ENCODE measurements around the gene SPRYD4.
A peak's percentile ranks its signal among the peaks of the same experiment; 100 is the strongest.
"Not testable (repeated sequence)": the region's sequence is repeated elsewhere in the genome, so short reads cannot be mapped to it uniquely, and the experiment has no call there.

Gene SPRYD4

DNA sequence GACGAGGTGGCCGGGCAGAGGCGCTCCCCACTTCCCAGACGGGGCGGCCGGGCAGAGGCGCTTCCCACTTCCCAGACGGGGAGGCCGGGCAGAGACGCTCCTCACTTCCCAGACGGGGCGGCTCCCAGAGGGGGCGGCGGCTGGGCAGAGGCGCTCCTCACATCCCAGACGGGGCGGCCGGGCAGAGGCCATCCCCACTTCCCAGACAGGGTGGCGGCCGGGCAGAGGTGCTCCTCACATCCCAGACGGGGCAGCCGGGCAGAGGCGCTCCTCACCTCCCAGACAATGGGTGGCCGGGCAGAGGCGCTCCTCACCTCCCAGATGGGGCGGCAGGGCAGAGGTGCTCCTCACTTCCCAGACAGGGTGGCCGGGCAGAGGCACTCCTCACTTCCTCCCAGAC, 26.1 kb downstream of the SPRYD4 start:
- H3K36me3 ChIP-seq (ENCODE audit: insufficient read depth, low read length); H3K27ac ChIP-seq (ENCODE audit: low read depth, low read length); H3K4me1 ChIP-seq (ENCODE audit: insufficient read depth, low read length); H3K9ac ChIP-seq (ENCODE audit: low read depth, low read length); H3K4me3 ChIP-seq (ENCODE audit: low read length): not testable (repeated sequence)
- 94% methylated on average over 27 of the region's 27 CpGs for WGBS
- H3K9me3 ChIP-seq (ENCODE audit: insufficient read depth, low read depth, low read length) = peaks cover 11% of the 10 kb centered on the region; the same call in 1 of the 2 replicates
- H3K27me3 ChIP-seq (ENCODE audit: insufficient read depth, low read length) = peaks cover 29% of the 10 kb centered on the region

DNA sequence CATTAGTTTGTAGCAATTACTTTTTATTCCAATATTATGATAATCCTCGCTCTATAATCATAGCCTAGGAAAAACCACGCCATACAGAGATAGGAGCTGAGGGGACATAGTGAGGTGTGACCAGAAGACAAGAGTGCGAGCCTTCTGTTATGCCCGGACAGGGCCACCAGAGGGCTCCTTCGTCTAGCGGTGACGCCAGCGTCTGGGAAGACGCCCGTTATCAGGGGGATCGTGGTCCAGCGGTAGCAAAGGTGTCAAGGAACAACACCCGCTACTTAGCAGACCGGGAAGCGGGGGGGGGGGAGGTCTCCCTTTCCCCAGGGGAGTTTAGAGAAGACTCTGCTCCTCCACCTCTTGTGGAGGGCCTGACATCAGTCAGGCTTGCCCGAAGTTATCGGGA, 28.3 kb downstream of the SPRYD4 start:
- H3K27me3 ChIP-seq (ENCODE audit: insufficient read depth, low read length) = peaks cover 11% of the 10 kb centered on the region
- not testable (repeated sequence) for H3K4me1 ChIP-seq (ENCODE audit: insufficient read depth, low read length); H3K27ac ChIP-seq (ENCODE audit: low read depth, low read length); H3K36me3 ChIP-seq (ENCODE audit: insufficient read depth, low read length); H3K4me3 ChIP-seq (ENCODE audit: low read length); H3K9ac ChIP-seq (ENCODE audit: low read depth, low read length)
- WGBS = 18% methylated on average over 12 of the region's 17 CpGs
- peaks cover 11% of the 10 kb centered on the region; the same call in 1 of the 2 replicates for H3K9me3 ChIP-seq (ENCODE audit: insufficient read depth, low read depth, low read length)

DNA sequence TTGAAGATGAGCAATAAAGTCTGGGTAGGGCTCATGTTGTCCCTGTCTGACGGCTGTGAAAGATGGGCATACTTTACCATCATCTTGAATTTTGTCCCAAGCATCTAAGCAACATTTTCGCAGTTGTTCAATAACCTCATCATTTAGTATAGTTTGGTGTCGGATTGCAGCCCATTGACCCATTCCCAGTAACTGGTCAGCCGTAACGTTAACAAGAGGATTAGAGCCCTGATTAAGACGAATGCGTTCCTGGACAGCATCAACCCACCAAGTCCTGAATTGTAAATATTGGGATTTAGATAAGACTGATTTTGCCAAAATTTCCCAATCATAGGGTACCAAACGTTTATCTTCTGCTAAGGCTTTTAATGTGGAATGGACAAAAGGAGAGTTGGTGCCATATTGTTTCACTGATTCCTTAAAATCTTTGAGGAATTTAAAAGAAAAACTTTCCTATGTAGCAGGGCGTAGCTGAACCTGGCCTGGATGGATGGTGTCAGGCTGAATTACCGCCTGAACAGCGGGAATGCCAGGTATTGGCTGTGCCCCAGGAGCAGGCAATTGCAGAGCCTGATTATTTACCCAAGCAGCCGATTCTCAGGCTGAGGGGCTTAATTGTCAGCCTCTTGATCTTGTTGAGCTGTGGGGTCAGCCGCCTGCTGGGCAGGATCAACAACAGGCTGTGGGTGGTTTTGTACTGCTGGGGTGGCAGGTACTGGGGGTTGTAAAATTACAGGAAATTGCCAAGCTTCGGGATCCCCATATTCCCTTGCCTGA, 29.9 kb downstream of the SPRYD4 start:
- not testable (repeated sequence) for H3K9ac ChIP-seq (ENCODE audit: low read depth, low read length); H3K36me3 ChIP-seq (ENCODE audit: insufficient read depth, low read length); H3K27ac ChIP-seq (ENCODE audit: low read depth, low read length); H3K27me3 ChIP-seq (ENCODE audit: insufficient read depth, low read length); H3K4me3 ChIP-seq (ENCODE audit: low read length); H3K4me1 ChIP-seq (ENCODE audit: insufficient read depth, low read length)
- WGBS = 65% methylated on average over 10 of the region's 14 CpGs
- peaks cover 11% of the 10 kb centered on the region; the same call in 1 of the 2 replicates for H3K9me3 ChIP-seq (ENCODE audit: insufficient read depth, low read depth, low read length)

DNA sequence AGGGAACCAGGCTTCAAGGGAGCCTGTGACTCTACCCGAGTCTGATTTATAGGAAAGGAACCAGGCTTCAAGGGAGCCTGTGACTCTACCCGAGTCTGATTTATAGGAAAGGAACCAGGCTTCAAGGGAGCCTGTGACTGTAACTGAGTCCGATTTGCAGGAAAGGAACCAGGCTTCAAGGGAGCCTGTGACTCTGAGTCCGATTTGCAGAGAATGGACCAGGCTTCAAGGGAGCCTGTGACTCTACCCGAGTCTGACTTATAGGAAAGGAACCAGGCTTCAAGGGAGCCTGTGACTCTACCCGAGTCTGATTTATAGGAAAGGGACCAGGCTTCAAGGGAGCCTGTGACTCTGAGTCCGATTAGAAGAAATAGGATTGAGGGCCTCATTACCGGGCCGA, 31.1 kb downstream of the SPRYD4 start:
- H3K9me3 ChIP-seq (ENCODE audit: insufficient read depth, low read depth, low read length) = peaks cover 11% of the 10 kb centered on the region; the same call in 1 of the 2 replicates
- 88% methylated on average over 9 of the region's 9 CpGs for WGBS
- not testable (repeated sequence) for H3K27me3 ChIP-seq (ENCODE audit: insufficient read depth, low read length); H3K9ac ChIP-seq (ENCODE audit: low read depth, low read length); H3K4me3 ChIP-seq (ENCODE audit: low read length); H3K36me3 ChIP-seq (ENCODE audit: insufficient read depth, low read length); H3K4me1 ChIP-seq (ENCODE audit: insufficient read depth, low read length); H3K27ac ChIP-seq (ENCODE audit: low read depth, low read length)

DNA sequence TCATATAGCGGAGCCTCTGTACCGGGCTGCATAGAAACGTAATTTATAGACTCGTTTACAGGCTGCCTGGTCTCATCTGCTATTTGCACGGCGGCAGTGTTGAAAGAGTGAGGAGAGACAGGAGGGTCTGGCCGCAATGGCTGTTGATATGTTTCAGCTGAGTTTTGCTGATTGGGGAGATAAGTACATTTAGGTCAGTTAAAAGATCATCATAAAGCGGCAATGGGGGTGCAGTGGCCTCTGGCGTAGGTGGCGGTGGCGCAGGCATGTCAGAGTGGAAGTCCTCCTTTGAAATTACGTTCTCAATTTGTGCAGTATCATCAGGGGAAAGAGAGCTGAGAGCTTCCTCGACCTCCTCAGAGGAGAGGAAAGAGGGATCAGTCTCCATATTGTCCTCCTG, 31.5 kb downstream of the SPRYD4 start:
- 93% methylated on average over 13 of the region's 13 CpGs for WGBS
- H3K4me1 ChIP-seq (ENCODE audit: insufficient read depth, low read length); H3K27me3 ChIP-seq (ENCODE audit: insufficient read depth, low read length); H3K9me3 ChIP-seq (ENCODE audit: insufficient read depth, low read depth, low read length); H3K27ac ChIP-seq (ENCODE audit: low read depth, low read length); H3K9ac ChIP-seq (ENCODE audit: low read depth, low read length); H3K4me3 ChIP-seq (ENCODE audit: low read length); H3K36me3 ChIP-seq (ENCODE audit: insufficient read depth, low read length): not testable (repeated sequence)

DNA sequence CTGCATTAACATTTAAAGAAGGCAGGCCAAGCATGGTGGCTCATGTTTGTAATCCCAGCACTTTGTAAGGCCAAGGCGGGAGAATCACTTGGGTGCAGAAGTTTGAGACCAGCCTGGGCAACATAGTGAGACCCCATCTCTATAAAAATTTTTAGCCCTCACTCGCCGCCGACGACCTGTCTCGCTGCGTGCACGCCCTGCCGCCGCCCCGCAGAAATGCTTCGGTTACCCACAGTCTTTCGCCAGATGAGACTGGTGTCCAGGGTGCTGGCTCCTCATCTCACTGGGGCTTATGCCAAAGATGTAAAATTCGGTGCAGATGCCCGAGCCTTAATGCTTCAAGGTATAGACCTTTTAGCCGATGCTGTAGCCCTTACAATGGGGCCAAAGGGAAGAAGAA, 42.4 kb downstream of the SPRYD4 start:
- no peaks in the 10 kb centered on the region for H3K4me1 ChIP-seq (ENCODE audit: insufficient read depth, low read length)
- H3K9ac ChIP-seq (ENCODE audit: low read depth, low read length) = no peak overlapping the region
- H3K36me3 ChIP-seq (ENCODE audit: insufficient read depth, low read length) = no peaks in the 10 kb centered on the region
- WGBS = 93% methylated on average over 16 of the region's 16 CpGs
- H3K9me3 ChIP-seq (ENCODE audit: insufficient read depth, low read depth, low read length) = no peaks in the 10 kb centered on the region
- H3K27ac ChIP-seq (ENCODE audit: low read depth, low read length) = no peak overlapping the region
- H3K4me3 ChIP-seq (ENCODE audit: low read length) = no peak overlapping the region
- no peaks in the 10 kb centered on the region for H3K27me3 ChIP-seq (ENCODE audit: insufficient read depth, low read length)

DNA sequence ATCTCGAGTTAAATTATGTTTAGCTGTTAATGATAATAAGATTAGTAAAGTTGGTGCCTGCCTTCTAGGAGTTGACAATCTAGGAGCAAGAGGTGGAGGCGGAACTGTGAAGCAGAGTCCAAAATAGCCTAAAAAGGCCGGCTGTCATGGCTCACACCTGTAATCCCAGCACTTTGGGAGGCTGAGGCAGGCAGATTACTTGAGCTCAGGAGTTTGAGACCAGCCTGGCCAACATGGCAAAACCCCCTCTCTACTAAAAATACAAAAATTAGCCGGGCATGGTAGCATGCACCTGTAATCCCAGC, 45.6 kb downstream of the SPRYD4 start:
- 68% methylated on average over 4 of the region's 4 CpGs for WGBS
- not testable (repeated sequence) for H3K4me3 ChIP-seq (ENCODE audit: low read length); H3K9me3 ChIP-seq (ENCODE audit: insufficient read depth, low read depth, low read length); H3K9ac ChIP-seq (ENCODE audit: low read depth, low read length); H3K27ac ChIP-seq (ENCODE audit: low read depth, low read length); H3K4me1 ChIP-seq (ENCODE audit: insufficient read depth, low read length); H3K27me3 ChIP-seq (ENCODE audit: insufficient read depth, low read length); H3K36me3 ChIP-seq (ENCODE audit: insufficient read depth, low read length)

DNA sequence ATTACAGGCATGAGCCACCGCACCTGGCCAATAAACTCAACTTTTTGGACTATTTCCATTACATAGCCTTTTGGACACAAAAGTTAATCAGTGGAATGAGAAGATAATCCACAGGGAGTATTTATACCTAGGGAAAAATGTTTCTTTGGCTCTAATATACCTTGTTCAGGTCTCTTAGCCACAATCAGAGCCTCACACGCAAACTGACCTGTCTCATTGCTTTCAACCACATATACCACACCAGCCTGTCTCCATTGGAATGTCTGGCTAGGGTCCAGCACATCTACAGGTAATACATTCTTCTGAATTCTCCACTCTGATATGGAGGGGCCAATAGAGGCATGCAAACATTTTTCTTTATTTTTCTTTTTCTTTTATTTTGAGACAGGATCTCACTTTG, 49.5 kb downstream of the SPRYD4 start:
- Histone ChIP-seq H3K4me3 (ENCODE audit: low read length) (no peak overlapping the region), H3K36me3 (ENCODE audit: insufficient read depth, low read length) (no peaks in the 10 kb centered on the region), H3K9me3 (ENCODE audit: insufficient read depth, low read depth, low read length) (no peaks in the 10 kb centered on the region), H3K4me1 (ENCODE audit: insufficient read depth, low read length) (peaks cover 17% of the 10 kb centered on the region), H3K27ac (ENCODE audit: low read depth, low read length) (no peak overlapping the region), H3K27me3 (ENCODE audit: insufficient read depth, low read length) (no peaks in the 10 kb centered on the region), H3K9ac (ENCODE audit: low read depth, low read length) (no peak overlapping the region)
- 88% methylated on average over 2 of the region's 2 CpGs for whole genome bisulfite sequencing

DNA sequence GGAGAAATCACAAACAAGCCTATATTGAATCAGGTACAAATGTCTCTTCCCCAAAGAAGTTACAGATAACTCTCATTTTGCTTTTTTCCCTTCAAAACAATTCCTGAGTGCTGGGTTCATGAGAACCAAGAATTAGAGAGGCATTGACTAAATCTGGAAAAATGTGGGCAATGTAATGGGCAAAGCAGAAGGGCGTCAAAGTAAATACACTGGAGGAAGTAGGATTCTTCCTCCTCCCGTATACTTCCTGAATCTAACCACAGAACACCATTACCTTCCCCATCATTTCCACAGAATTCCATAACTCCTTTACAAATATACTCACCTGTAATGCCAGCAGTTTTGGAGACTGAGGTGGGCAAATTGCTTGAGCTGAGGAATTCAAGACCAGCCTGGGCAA, 50.2 kb downstream of the SPRYD4 start:
- Histone ChIP-seq H3K27ac (ENCODE audit: low read depth, low read length) (no peak overlapping the region), H3K9ac (ENCODE audit: low read depth, low read length) (no peak overlapping the region)
- WGBS = 83% methylated on average over 2 of the region's 2 CpGs

DNA sequence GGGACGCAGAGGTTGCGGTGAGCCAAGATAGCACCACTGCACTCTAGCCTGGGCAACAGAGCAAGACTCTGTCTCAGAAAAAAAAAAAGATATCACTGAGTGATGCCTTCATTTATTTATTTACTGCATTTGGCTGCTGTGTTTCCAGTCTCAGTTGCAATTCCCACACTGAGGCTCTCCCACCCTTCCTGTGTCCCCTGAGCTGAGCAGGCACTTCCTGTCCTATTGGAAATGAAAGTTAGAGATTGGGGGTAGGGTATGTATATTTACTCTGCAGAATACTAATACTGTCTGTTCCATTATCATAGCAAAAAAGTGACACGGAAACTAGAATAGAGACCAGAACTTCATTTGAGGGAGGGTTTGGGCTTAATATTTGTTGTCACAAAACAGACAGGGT, 51.7 kb downstream of the SPRYD4 start:
- WGBS = 90% methylated on average over 3 of the region's 3 CpGs
- Histone ChIP-seq H3K9ac (ENCODE audit: low read depth, low read length) (no peak overlapping the region), H3K9me3 (ENCODE audit: insufficient read depth, low read depth, low read length) (no peaks in the 10 kb centered on the region), H3K27ac (ENCODE audit: low read depth, low read length) (no peak overlapping the region), H3K27me3 (ENCODE audit: insufficient read depth, low read length) (no peaks in the 10 kb centered on the region), H3K36me3 (ENCODE audit: insufficient read depth, low read length) (no peaks in the 10 kb centered on the region), H3K4me1 (ENCODE audit: insufficient read depth, low read length) (peaks cover 27% of the 10 kb centered on the region), H3K4me3 (ENCODE audit: low read length) (no peak overlapping the region)

More for the DNA sequence above, 50.2 kb downstream of the SPRYD4 start:
- no peaks in the 10 kb centered on the region for H3K9me3 ChIP-seq (ENCODE audit: insufficient read depth, low read depth, low read length)
- no peaks in the 10 kb centered on the region for H3K36me3 ChIP-seq (ENCODE audit: insufficient read depth, low read length)
- peaks cover 22% of the 10 kb centered on the region for H3K4me1 ChIP-seq (ENCODE audit: insufficient read depth, low read length)
- no peak overlapping the region for H3K4me3 ChIP-seq (ENCODE audit: low read length)
- no peaks in the 10 kb centered on the region for H3K27me3 ChIP-seq (ENCODE audit: insufficient read depth, low read length)

DNA sequence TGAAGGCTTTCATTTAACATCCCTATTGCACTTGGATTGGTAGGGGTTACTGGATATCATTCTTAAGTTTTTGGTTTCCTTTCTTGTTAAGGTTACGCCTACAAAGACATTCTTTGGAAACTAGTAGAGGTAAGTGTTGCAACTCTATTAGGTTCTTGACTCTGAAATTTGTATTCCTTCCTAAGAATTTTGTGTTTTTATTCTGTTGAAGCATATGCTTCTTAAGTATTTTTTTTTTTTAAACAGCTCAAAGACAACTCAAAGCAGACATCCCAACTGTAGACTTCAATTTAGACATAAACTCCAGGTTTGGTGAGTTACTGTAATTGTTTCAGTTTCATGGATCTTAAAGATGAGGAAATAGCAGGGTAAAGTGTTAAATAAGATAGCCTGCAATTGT, 52.1 kb downstream of the SPRYD4 start:
- Histone ChIP-seq H3K27me3 (ENCODE audit: insufficient read depth, low read length) (no peaks in the 10 kb centered on the region), H3K27ac (ENCODE audit: low read depth, low read length) (no peak overlapping the region), H3K36me3 (ENCODE audit: insufficient read depth, low read length) (no peaks in the 10 kb centered on the region), H3K9ac (ENCODE audit: low read depth, low read length) (no peak overlapping the region), H3K4me1 (ENCODE audit: insufficient read depth, low read length) (peaks cover 27% of the 10 kb centered on the region), H3K9me3 (ENCODE audit: insufficient read depth, low read depth, low read length) (no peaks in the 10 kb centered on the region), H3K4me3 (ENCODE audit: low read length) (no peak overlapping the region)
- WGBS = 91% methylated on average over 1 of the region's 1 CpG

DNA sequence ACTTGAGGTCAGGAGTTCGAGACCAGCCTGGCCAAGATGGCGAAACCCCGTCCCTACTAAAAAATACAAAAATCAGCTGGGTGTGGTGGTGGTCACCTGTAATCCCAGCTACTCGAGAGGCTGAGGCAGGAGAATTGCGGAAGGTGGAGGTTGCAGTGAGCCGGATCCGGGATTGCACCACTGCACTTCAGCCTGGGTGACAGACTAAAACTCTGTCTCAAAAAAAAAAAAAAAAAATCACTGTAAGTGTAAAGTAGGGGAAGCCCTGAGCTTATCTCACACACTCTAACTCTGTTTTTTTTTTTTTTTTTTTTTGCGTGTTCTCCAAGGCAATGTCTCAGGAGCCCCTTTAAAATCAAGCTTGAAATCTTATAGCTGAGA, 52.8 kb downstream of the SPRYD4 start:
- no peak overlapping the region for H3K27ac ChIP-seq (ENCODE audit: low read depth, low read length)
- H3K27me3 ChIP-seq (ENCODE audit: insufficient read depth, low read length) = no peaks in the 10 kb centered on the region
- 92% methylated on average over 6 of the region's 8 CpGs for WGBS

More for the DNA sequence above, 52.8 kb downstream of the SPRYD4 start:
- Histone ChIP-seq H3K9ac (ENCODE audit: low read depth, low read length) (no peak overlapping the region; the same call in 1 of the 2 replicates), H3K9me3 (ENCODE audit: insufficient read depth, low read depth, low read length) (no peaks in the 10 kb centered on the region), H3K4me1 (ENCODE audit: insufficient read depth, low read length) (peaks cover 27% of the 10 kb centered on the region), H3K4me3 (ENCODE audit: low read length) (peak overlapping the region; percentile 41), H3K36me3 (ENCODE audit: insufficient read depth, low read length) (no peaks in the 10 kb centered on the region)
